Esophagus muscularis mucosa (tissue), 3 donors: ENCODE measurements around the gene SOSTDC1.

ENCODE experiments used
- CTCF ChIP-seq, 3 experiments: fragments of 200-600 bp in 2 of 3; fragments of 450-650 bp in 1 of 3; sonication (generic) in 2 of 3; IDR thresholded peaks; one replicate each; pipeline ENCODE4 v1.5.1; 2017 to 2019; ENCODE audit warnings: antibody characterized with exemption in 3 of 3, mild to moderate bottlenecking in 2 of 3, moderate library complexity in 1 of 3
- POLR2A ChIP-seq: fragments of 450-650 bp; IDR thresholded peaks from one replicate; pipeline ENCODE4 v1.6.1; 2017; ENCODE audit warnings: antibody characterized with exemption, moderate library complexity, mild to moderate bottlenecking, low read depth

- no peak for TF ChIP-seq CTCF (IDR thresholded peaks at IDR 0.05)
- TF ChIP-seq POLR2A: no peak
Measured at GRCh38 chr7:16446508-16446907, 19.0 kb downstream of the SOSTDC1 start.
